PC-3 (cell line): Measurements from ENCODE around the gene SYNE1.

ENCODE experiments used
- EZH2 ChIP-seq: fragments of 300-600 bp; sonication (generic); IDR thresholded peaks from one replicate; pipeline ENCODE4 v1.6.1; 2017; ENCODE audit warnings: antibody characterized with exemption, mild to moderate bottlenecking, low read length; ENCODE audit not compliant: unreplicated experiment
- TF ChIP-seq, protein P1 (sequence below): fragments of 300-600 bp; sonication (generic); conservative IDR thresholded peaks from 2 replicates; pipeline ENCODE4 v1.5.1; 2017; ENCODE audit warnings: antibody characterized with exemption, low read depth, mild to moderate bottlenecking, low read length

DNA sequence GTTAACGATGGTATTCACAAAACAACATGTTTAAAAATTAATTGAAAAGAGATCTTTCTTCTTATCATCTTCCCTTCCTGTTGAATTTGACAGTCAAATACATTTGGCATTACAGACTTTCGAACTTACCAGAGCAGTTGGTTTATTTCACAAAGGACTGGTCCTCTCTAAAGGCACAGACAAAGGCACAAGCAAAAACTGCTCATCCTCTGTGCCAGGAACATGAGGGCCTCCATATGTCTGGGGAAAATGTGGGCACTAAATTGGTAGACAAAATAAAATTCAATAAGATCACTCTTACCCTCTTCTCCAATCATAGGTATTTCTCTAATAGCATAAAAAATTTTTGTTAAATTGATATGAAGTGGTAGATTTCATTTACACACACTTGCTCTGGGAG, 40.4 kb downstream of the SYNE1 start:
- TF ChIP-seq EZH2 = no peak
- TF ChIP-seq, protein P1, sequence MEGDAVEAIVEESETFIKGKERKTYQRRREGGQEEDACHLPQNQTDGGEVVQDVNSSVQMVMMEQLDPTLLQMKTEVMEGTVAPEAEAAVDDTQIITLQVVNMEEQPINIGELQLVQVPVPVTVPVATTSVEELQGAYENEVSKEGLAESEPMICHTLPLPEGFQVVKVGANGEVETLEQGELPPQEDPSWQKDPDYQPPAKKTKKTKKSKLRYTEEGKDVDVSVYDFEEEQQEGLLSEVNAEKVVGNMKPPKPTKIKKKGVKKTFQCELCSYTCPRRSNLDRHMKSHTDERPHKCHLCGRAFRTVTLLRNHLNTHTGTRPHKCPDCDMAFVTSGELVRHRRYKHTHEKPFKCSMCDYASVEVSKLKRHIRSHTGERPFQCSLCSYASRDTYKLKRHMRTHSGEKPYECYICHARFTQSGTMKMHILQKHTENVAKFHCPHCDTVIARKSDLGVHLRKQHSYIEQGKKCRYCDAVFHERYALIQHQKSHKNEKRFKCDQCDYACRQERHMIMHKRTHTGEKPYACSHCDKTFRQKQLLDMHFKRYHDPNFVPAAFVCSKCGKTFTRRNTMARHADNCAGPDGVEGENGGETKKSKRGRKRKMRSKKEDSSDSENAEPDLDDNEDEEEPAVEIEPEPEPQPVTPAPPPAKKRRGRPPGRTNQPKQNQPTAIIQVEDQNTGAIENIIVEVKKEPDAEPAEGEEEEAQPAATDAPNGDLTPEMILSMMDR = no peak
